ENCODE results near the gene DGKI.

Gene DGKI

GRCh38 chr7:137590756-137591305 is 255.9 kb downstream of the DGKI start:
- DNase-seq: no peak

GRCh38 chr7:137590071-137590755 is 256.6 kb downstream of the DGKI start:
- no peak for DNase-seq

- DNase-seq: no peak
Measured at GRCh38 chr7:137587326-137587725, 259.4 kb downstream of the DGKI start.

DNA sequence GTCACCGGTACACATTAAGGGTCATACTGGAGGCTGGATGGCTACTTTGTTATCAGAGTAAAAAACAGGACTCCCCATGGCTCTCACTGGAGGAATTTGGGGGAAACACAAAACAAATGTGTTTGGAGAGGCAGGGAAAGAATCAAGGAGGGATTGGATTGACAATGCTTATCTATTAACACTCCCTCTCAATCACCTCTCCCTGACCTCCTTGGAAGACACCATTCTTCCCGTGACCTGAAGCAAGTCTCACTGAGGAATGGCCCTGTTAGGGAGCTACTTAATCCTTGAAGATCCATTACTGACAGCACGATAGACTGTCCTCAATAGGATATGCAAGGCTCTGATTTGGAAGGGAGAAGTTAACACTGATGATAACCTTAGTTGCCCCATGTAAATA is 261.2 kb downstream of the DGKI start:
- no peak for DNase-seq

DNA sequence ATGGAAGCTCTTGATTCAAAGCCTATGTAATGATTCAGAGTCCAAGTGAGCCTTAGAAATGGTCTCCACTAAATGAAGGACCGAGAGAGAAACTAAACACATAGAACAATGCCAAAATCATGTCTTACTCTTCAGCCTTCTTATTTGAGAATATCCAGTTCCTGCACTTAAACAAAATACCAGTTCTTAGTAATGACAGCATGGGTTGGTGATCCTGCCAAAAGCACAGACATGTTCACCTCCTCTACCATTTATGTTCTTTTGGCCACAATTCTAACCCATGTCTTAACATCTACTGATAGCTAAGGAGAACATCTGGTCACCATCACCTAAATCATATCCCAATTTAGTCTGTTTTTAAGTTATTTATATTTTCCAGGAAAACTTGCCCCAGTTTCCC is 263.6 kb downstream of the DGKI start:
- DNase-seq: no peak

GRCh38 chr7:137579913-137580640 is 266.7 kb downstream of the DGKI start:
- no peak for DNase-seq

- no peak for DNase-seq
Measured at GRCh38 chr7:137578541-137578940, 268.2 kb downstream of the DGKI start.

GRCh38 chr7:137577184-137577583 is 269.6 kb downstream of the DGKI start:
- no peak for DNase-seq

DNA sequence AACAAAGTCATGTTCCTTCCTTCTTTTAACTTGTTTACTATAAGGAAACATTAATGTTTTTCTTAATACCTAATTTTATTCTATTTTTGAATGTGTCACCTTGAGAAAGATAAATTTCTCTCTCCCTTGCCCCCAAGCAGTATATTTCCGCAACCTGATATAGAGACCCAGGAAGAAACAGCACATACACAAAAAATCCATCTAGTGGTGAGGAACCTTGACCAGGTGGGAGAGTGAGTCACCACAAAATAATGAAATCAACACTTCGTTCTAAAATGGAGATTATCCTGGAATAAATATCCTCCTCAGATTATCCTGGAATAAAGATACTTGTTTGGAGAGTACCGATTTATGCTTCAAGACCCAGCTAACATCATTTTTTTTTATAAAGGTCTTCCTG is 270.3 kb downstream of the DGKI start:
- DNase-seq: no peak

DNA sequence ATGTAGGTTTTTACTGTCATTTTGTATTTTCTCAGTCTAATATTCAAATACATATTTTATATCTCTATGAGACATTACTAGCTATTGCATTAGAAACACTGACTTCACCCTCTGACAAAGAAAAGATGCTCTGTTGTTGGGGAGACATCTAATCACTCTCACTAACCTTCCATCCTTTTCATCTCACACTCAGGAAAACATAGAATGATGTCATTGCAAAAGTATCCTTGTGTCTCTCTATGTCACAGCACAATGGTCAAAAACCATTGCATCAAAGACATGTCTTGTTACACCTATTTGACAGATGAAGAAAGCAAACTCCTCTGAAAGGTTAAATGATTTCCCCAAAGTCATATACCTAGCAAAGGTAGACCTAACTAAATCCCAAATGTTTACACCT is 272.0 kb downstream of the DGKI start:
- DNase-seq: no peak

- DNase-seq: no peak
Measured at GRCh38 chr7:137572056-137572784, 274.6 kb downstream of the DGKI start.

DNA sequence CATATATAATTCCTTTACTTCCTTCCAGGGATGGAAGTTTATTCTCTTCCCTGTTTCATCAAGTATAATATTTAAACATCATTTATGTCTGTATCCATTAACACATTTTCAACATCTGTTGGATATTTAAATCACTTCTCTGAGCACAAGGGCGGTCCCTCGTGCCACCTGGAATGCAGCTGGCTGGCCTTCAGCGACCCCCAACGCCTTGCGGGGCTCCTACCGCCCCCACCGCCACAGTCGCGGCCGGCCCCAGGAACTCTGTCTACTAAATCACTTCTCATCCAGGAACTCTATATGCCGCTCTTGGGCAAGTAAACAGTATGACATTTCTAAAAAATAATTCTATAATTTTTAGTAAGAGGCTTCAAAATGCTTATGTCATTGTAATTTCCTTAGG is 282.1 kb downstream of the DGKI start:
- DNase-seq: no peak

DNA sequence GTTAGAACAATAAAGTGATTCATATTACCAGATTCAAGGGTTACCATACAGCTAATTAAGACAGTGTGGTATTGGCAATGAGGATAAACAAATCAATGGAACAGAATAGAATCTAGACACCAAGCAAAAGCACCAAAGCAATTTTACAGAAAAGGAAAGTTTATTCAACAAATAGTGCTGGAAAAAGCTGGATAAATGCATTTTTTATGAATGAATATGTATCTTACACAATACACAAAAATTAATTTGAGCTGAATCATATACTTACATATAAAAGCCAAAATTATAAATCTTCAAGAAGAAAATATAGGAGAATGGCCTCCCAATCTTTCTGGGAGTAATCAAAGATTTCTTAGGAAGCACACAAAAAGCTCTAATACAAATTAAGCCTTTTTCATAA is 282.8 kb downstream of the DGKI start:
- DNase-seq: no peak

DNA sequence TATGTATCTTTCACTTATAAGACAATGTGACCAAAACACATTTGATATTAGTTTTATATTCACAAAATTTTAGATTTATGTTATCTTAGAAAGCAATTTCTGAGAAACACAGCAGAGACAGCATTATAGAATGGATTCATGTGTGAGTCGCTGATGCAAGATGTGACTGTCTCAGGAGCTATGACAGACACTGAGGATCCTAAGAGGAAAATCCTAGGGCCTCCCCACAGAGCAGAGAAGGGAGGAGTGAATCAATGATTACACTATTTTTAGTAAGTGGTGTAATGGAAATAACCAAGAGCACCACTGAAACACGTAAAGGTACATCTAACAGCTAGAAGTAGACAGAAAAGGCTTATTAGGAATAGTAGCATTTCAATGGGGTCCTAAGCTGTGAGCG is 299.3 kb downstream of the DGKI start:
- no peak for DNase-seq

- no peak for DNase-seq
Measured at GRCh38 chr7:137546671-137547070, 300.1 kb downstream of the DGKI start.

DNA sequence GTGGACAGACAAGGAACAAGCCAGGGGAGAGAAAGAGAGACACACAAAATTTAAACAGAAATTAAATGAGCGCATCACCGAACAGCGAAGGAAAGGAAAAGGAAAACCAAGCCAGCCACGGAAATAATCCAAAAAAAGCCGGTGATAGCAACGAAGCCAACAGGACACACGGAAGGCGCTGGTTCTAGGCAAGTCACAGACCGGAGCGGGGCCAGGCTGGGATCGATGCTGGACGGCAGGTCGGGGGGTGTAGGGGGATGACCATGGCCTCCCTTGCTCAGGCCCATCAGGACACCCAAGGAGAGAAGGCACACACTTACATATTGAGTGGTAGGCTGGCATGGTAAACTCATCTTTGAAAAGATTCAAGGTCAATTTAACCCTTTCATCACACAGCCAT is 300.8 kb downstream of the DGKI start:
- DNase-seq: no peak

DNA sequence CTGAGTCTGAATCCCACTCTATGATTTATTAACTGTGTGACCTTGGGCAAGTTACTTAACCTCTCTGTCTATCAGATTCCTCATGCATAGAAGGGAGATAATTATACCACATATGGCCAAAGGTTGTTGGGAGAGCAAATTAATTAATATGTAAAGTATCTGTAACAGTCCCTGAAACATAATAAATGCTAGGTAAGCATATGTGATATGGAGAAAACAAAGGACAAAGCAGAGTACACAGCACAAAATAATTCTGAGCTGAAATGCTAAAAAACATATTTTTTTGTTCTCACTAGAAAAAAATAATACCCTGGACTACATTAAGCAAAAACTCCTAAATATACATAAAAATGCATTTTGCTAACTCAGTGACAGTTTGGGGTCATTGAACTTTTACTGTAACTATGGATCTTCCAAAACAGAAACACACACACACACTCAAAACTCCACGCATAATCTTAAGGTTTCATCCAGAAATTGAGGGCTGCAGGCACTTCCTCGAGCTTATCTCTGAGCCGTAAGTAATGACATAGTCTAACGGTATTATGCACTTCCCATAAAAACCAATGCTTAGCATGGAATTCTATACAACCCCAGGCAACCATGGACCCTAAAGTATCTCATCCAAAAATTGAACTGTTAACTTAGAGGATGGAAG is 301.6 kb downstream of the DGKI start:
- DNase-seq: no peak

- DNase-seq: no peak
Measured at GRCh38 chr7:137544453-137545058, 302.2 kb downstream of the DGKI start.

DNA sequence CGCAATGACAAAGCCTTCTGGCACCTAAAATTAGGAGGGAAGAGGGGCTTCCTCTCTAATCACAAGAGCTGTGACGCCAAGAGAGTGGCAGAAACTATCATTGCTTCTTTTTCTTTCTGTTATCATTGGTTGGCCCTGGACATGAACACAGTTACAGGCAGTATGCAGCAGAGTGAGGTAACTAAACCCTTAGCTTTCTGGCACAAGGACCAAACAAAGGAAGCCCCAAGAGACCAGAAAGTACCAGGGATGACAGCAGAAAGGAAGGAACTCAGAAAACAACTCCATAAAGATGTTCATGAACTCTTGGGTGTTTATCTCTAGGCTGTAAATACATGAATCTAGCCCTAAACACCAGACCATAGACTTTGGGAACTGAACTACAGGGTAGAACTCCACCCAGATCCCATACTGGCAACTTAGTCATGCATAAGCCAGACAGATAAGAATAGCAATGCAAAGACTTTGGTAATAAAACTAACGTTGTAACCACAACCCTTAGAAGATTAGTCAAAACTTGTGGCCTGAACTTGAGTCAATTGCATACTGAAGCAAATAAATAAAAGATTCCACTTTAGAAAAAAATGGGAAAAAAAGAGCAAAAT is 307.6 kb downstream of the DGKI start:
- no peak for DNase-seq

DNA sequence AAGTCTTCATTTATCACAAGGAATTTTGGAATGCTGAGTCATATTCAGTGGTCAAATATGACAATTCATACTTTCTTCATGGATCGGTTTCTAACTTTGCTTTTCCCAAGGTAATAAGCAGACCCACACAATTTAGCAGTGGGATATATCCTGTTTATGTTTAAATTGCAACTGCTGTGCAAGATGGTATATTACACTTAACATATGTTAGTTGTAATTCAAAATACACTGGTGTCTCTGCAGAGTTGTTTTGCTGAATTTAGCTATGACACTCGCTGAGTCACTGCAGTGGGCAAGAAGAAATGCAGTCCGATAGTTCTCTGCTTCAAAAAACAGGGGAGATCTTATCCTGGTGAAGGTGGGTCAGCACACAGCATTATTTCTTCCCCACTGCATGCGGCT is 308.4 kb downstream of the DGKI start:
- DNase-seq: no peak

DNA sequence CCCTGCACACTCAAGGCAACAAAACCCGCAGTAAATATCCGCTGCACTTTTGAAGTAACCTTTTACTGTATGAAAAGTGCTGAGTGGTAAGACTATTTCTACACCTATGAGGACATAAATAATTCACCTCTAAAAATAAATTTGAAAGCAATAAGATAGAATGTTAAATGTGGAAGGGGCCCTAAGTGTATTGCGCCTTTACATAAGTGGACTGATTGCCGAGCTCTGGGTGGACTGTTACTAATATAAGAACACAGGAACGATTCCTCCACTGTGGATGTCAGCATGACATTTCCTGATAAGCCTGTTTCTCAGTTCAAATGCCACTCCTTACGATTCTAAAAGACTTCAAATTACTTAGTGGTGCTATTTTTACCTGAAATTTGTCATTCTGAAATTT is 311.2 kb downstream of the DGKI start:
- no peak for DNase-seq

GRCh38 chr7:137531671-137532070 is 315.1 kb downstream of the DGKI start:
- DNase-seq: no peak

Measured in central memory CD4-positive, alpha-beta T cell (primary cell).